Spinal cord (tissue), 10 donors: ENCODE data around the gene CNR2. TPM values are rescaled to one million over a fixed set of nuclear protein-coding genes. Genes with fewer than 3 reads are reported as not detected.

ENCODE experiments used
- DNase-seq, 6 donors: peaks; one replicate each; pipeline versions ENCODE4 v3.0.0 to v3.0.0-alpha.2; 2013 to 2015; ENCODE audit warnings: low spot score in 6 of 6, low read depth in 4 of 6
- H3K27ac ChIP-seq: one replicate; pipeline ENCODE4 v1.5.1; 2013; ENCODE audit warnings: low read depth, low read length, control low read depth
- H3K27me3 ChIP-seq: one replicate; pipeline ENCODE4 v1.6.1; 2013; ENCODE audit warnings: low read length; ENCODE audit not compliant: control insufficient read depth, insufficient read depth
- H3K36me3 ChIP-seq: one replicate; pipeline ENCODE4 v1.6.1; 2013; ENCODE audit warnings: low read length; ENCODE audit not compliant: control insufficient read depth, insufficient read depth
- H3K4me1 ChIP-seq: one replicate; pipeline ENCODE4 v1.6.1; 2013; ENCODE audit warnings: low read length; ENCODE audit not compliant: control insufficient read depth, insufficient read depth
- H3K4me3 ChIP-seq: one replicate; pipeline ENCODE4 v1.5.1; 2013; ENCODE audit warnings: low read depth, low read length, control low read depth
- H3K9me3 ChIP-seq: one replicate; pipeline ENCODE4 v1.6.1; 2013; ENCODE audit warnings: low read length; ENCODE audit not compliant: control insufficient read depth, insufficient read depth
- WGBS: methylation state at CpG from one replicate; pipeline ENCODE4 v1.1.5; 2013; ENCODE audit warnings: missing lambda C conversion rate; ENCODE audit not compliant: insufficient coverage; 5-methylcytosine and 5-hydroxymethylcytosine counted together
- polyA plus RNA-seq, 2 donors: library from polyadenylated mRNA; unstranded; fragments of 120-200 nt; gene quantifications; one replicate each; pipeline ENCODE4 v1.2.1, GENCODE V29; 2013; ENCODE audit not compliant: insufficient read length in 2 of 2
- total RNA-seq, 2 donors: library from RNA; depleted of rRNA in 1 of 2; stranded (reverse); fragments of 120-200 nt in 1 of 2; fragments of >200 nt in 1 of 2; gene quantifications; one replicate each; pipeline versions ENCODE4 v1.2.3 to v1.2.4, GENCODE V29; 2013 to 2014
- donor health status: healthy.

CNR2 gene
- total and polyA plus RNA-seq, 4 donors: 0.05 to 0.10 (median 0.07) TPM

DNA sequence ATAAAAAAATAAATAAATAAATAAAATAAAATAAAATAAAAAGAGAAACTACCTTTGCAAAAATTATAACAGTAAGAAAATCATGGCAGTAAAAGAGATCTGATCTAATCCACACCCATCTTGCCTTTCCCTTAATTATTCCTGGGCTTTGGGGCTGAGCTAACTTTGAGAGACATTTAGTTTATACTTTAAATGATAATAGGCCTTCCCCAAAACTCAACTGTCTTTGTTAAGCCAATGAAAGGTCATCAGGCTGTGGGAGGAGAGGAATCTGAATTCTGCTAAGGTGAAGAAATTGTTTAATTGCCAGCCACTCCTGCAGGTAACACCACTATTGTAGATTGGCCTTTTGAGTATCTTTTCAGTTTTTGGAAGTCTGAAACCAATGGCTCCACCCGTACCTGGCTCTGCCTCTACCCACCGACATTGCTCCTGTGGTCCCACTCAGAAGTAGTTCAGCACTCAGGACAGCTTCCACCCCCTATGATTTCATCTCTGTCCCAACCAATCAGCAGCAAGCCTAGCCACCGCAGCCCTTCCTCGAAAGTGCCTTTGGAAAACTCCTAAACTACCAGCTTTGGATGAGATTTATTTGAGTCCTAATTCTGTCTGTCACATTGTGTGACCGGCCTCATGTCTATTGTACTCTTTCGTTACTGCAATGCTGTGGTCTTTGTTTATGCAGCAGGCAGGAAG lies 23.5 kb upstream of the CNR2 start:
- no peak overlapping the region for H3K4me3 ChIP-seq
- H3K9me3 ChIP-seq: no peaks in the 10 kb centered on the region
- H3K27me3 ChIP-seq: no peaks in the 10 kb centered on the region
- H3K36me3 ChIP-seq: no peaks in the 10 kb centered on the region
- H3K4me1 ChIP-seq: no peaks in the 10 kb centered on the region
- no peak for DNase-seq
- no peak overlapping the region for H3K27ac ChIP-seq
- 29% methylated on average over 2 of the region's 6 CpGs for WGBS

DNA sequence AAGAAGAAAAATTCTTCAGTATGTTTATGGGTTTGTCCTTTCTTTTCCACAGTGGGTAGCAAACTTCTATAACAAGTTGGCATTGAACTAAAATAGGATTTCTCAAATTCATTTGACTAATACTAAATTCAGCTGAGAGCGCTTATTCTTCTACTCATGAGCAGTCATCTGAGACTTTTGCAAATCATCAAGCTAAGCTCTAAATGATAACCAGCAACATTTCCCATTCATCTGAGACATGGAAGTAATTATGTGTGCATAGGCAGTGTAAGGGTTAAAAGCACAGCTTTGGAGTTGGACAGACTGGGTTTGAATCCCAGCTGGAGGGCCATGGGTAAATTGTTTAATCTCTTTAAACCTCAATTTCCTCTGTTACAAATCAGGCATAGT lies 18.3 kb upstream of the CNR2 start:
- no peaks in the 10 kb centered on the region for H3K36me3 ChIP-seq
- H3K27me3 ChIP-seq: no peaks in the 10 kb centered on the region
- no peaks in the 10 kb centered on the region for H3K4me1 ChIP-seq
- no peak overlapping the region for H3K4me3 ChIP-seq
- H3K9me3 ChIP-seq: no peaks in the 10 kb centered on the region
- peak in 1 of 6 donors; percentile 5 for DNase-seq
- H3K27ac ChIP-seq: no peak overlapping the region
- WGBS: no CpG with 5 or more reads among the region's 1 CpG

GRCh38 chr1:23930861-23931490 lies 17.8 kb upstream of the CNR2 start:
- Histone ChIP-seq H3K4me3 (no peak overlapping the region), H3K27me3 (no peaks in the 10 kb centered on the region), H3K9me3 (no peaks in the 10 kb centered on the region), H3K4me1 (no peaks in the 10 kb centered on the region), H3K36me3 (no peaks in the 10 kb centered on the region), H3K27ac (no peak overlapping the region)
- no peak for DNase-seq
- WGBS: 91% methylated on average over 6 of the region's 11 CpGs

DNA sequence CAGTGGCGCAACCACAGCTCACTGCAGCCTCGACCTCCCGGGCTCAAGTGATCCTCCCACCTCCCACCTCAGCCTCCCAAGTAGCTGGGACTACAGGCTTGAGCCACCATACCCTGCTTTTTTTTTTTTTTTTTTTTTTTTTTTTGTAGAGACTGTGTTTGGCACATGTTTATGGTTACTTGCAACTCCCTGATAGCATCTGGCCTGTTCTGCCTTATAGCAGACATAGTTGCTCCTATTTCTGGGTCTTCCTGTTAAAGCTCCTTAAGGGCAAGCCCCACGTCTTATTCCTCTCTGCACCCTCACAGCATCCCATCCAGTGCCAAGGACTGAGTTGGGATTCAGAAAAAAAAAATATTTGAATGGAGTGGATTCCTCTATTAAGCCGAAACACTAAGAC lies 17.1 kb upstream of the CNR2 start:
- WGBS: 100% methylated on average over 1 of the region's 5 CpGs
- H3K36me3 ChIP-seq: no peaks in the 10 kb centered on the region
- no peaks in the 10 kb centered on the region for H3K27me3 ChIP-seq
- H3K4me1 ChIP-seq: no peaks in the 10 kb centered on the region
- DNase-seq: no peak
- H3K9me3 ChIP-seq: no peaks in the 10 kb centered on the region
- no peak overlapping the region for H3K27ac ChIP-seq
- no peak overlapping the region for H3K4me3 ChIP-seq

DNA sequence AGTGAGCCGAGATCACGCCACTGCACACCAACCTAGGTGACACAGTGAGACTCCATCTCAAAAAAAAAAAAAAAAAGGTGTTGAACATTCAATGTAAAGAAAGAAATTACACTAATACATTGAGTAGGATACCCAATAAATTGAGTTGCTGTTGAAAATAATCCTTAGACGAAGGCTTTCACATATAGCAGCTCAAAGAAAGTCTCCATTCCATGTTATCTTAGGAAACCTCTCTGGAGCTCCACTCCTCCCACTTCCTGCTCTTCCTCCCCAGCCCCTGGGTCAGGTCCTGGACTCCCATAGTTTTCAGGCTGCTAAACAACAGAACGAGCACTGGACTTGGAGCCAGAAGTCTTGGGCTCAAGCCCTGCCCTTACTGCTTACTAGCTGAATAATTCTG lies 15.6 kb upstream of the CNR2 start:
- H3K27ac ChIP-seq: no peak overlapping the region
- no peak for DNase-seq
- no peak overlapping the region for H3K4me3 ChIP-seq
- 68% methylated on average over 2 of the region's 4 CpGs for WGBS
- H3K27me3 ChIP-seq: no peaks in the 10 kb centered on the region
- H3K4me1 ChIP-seq: no peaks in the 10 kb centered on the region
- H3K36me3 ChIP-seq: no peaks in the 10 kb centered on the region
- H3K9me3 ChIP-seq: no peaks in the 10 kb centered on the region

DNA sequence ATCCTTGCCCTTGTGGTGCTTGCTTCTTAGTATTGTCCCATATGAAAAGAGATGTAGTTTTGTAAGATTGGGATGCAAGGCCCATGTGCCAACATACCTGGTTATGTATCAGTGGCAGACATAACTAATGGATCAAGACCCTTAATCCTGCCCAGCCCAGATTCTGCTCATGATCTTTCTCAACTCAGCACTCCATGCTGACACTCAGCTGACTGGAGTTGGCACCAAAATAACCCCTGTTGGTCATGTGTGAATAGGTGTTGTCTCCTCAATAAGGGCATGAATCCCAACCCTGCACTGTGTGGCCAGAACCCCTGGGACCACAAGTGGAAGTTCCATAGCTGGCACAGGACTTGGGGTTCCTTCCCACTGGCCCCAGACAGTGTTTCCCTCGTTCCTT lies 13.9 kb upstream of the CNR2 start:
- H3K36me3 ChIP-seq: no peaks in the 10 kb centered on the region
- H3K4me1 ChIP-seq: no peaks in the 10 kb centered on the region
- no peak for DNase-seq
- H3K9me3 ChIP-seq: no peaks in the 10 kb centered on the region
- 100% methylated on average over 1 of the region's 1 CpG for whole genome bisulfite sequencing
- no peaks in the 10 kb centered on the region for H3K27me3 ChIP-seq
- no peak overlapping the region for H3K4me3 ChIP-seq
- H3K27ac ChIP-seq: no peak overlapping the region

- H3K4me3 ChIP-seq: no peak overlapping the region
- DNase-seq: no peak
- no peak overlapping the region for H3K27ac ChIP-seq
- WGBS: 93% methylated on average over 2 of the region's 3 CpGs
- H3K36me3 ChIP-seq: no peaks in the 10 kb centered on the region
- no peaks in the 10 kb centered on the region for H3K9me3 ChIP-seq
- no peaks in the 10 kb centered on the region for H3K27me3 ChIP-seq
- no peaks in the 10 kb centered on the region for H3K4me1 ChIP-seq
These were observed 12.1 kb upstream of the CNR2 start for GRCh38 chr1:23925279-23925678.

- Histone ChIP-seq H3K9me3 (no peaks in the 10 kb centered on the region), H3K27me3 (no peaks in the 10 kb centered on the region), H3K27ac (no peak overlapping the region), H3K4me3 (no peak overlapping the region), H3K4me1 (peaks cover 3% of the 10 kb centered on the region), H3K36me3 (no peaks in the 10 kb centered on the region)
- WGBS: 97% methylated on average over 8 of the region's 11 CpGs
- no peak for DNase-seq
These were observed 11.4 kb upstream of the CNR2 start for GRCh38 chr1:23924601-23925000.

GRCh38 chr1:23923592-23924499 lies 10.7 kb upstream of the CNR2 start:
- no peak for DNase-seq
- Histone ChIP-seq H3K4me1 (peaks cover 3% of the 10 kb centered on the region), H3K27me3 (no peaks in the 10 kb centered on the region), H3K27ac (no peak overlapping the region), H3K4me3 (no peak overlapping the region), H3K9me3 (no peaks in the 10 kb centered on the region), H3K36me3 (no peaks in the 10 kb centered on the region)
- 66% methylated on average over 6 of the region's 8 CpGs for WGBS
